Cardiac septum (tissue), 1 donor: ENCODE results near the gene TRIP10. TPM values are rescaled to one million over a fixed set of nuclear protein-coding genes. Genes with fewer than 3 reads are reported as not detected.
A peak's percentile ranks its signal among the peaks of the same experiment; 100 is the strongest.

ENCODE experiments used
- DNase-seq: peaks from one replicate; pipeline ENCODE4 v3.0.0-alpha.2; 2020; ENCODE audit warnings: low spot score
- intact Hi-C: fragments of 100-400 bp; cut with DNase I; formaldehyde crosslinking; loops from one replicate; pipeline ENCODE4 v1.14.0; 2022
- total RNA-seq: library from RNA; stranded (reverse); fragmentation: NEBNext Ultra II Directional; extraction: Animal tissue kit (Norgen Biotek cat#: 25700); gene quantifications from one replicate; pipeline ENCODE4 v1.2.1, GENCODE V29; 2021
- donor health status: DM: no; HTN: no; CAD: no.

TRIP10 gene
- total RNA-seq, 1 donor from 2014 or later = 86.1 TPM

DNA sequence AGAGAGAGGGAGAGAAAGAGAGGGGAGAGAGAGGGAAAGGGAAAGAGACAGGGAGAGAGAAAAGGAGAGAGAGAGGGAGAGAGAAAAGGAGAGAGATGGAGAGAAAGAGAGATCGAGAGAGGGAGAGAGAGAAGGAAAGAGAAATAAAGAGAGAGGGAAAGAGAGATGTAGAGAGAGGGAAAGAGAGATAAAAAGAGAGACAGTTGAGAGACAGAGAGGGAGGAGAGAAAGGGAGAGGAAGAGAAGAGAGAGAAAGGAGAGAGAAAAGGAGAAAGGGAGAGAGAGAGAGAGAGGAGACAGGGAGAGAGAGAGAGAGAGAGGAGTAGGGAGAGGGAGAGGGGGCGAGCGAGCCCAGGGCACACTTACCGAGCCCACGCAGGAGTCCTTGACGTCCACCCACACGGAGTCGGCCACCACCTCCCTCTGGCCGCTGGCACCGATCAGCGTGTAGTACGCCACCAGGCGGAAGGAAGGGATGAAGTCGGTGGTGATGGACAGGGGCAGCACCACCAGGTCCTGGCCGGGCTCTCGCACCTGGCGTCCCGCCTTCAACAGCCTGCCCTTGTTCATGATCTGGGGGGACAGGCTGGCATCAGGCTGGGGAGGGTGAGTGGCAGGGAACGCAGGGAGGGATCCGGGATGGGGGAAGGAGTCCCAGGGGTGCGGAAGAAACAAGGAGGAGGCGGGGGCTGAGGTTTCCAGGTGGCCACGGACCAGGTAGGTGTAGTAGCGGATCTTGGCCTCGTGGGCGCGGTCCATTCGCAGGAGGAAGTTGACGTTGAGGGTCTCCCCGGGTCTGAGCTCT lies 29.0 kb upstream of the TRIP10 start:
- no peak for DNase-seq
- intact Hi-C loops = no loop called here

- intact Hi-C loops = no loop called here
- no peak for DNase-seq
Observed at GRCh38 chr19:6711078-6711361, 28.5 kb upstream of the TRIP10 start.

GRCh38 chr19:6711605-6712004 lies 27.9 kb upstream of the TRIP10 start:
- DNase-seq = no peak

GRCh38 chr19:6712231-6712630 lies 27.2 kb upstream of the TRIP10 start:
- intact Hi-C loops = no loop called here
- DNase-seq = peak; percentile 50

More at GRCh38 chr19:6711605-6712004, 27.9 kb upstream of the TRIP10 start:
- intact Hi-C loops = no loop called here

- intact Hi-C loops = no loop called here
- peak; percentile 24 for DNase-seq
Observed at GRCh38 chr19:6712692-6713670, 26.5 kb upstream of the TRIP10 start.

GRCh38 chr19:6713773-6714692 lies 25.4 kb upstream of the TRIP10 start:
- intact Hi-C loops = no loop called here
- no peak for DNase-seq

DNA sequence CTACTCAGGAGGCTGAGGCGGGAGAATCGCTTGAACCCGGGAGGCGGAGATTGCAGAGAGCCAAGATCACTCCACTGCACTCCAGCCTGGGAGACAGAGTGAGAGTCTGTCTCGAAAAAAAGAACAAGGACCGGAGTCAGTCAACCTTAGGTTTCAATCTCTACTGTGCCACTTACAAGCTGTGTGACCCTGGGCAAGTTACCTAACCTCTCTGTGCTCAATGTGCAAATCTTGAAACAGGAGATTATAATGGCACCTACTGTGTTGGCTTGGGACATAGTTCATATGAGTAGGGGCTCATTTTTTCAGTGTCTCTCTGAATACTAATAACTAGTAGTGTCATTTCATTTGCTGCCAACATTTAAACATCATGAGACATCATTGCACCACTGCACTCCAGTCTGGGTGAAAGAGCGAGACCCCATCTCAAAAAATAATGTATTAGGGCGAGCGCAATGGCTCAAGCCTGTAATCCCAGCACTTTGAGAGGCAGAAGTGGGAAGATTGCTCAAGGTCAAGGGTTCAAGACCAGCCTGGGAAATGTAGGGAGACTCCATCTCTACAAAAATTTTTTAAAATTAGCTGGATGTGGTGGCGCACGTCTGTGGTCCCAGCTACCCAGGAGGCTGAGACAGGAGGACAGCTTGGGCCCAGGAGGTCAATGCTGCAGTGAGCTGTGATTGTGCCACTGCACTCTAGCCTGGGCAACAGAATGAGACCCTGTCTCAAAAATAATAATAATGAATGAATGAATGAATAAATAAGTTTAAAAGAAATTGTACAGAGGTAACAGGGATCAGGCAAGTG lies 24.5 kb upstream of the TRIP10 start:
- no peak for DNase-seq
- intact Hi-C loops = no loop called here

GRCh38 chr19:6716610-6716970 lies 22.9 kb upstream of the TRIP10 start:
- DNase-seq = no peak
- intact Hi-C loops = no loop called here

GRCh38 chr19:6717036-6717435 lies 22.4 kb upstream of the TRIP10 start:
- intact Hi-C loops = no loop called here
- DNase-seq = no peak

GRCh38 chr19:6717441-6717971 lies 22.0 kb upstream of the TRIP10 start:
- DNase-seq = no peak
- intact Hi-C loops = no loop called here

- DNase-seq = no peak
- intact Hi-C loops = no loop called here
Observed at GRCh38 chr19:6718111-6718740, 21.3 kb upstream of the TRIP10 start.

DNA sequence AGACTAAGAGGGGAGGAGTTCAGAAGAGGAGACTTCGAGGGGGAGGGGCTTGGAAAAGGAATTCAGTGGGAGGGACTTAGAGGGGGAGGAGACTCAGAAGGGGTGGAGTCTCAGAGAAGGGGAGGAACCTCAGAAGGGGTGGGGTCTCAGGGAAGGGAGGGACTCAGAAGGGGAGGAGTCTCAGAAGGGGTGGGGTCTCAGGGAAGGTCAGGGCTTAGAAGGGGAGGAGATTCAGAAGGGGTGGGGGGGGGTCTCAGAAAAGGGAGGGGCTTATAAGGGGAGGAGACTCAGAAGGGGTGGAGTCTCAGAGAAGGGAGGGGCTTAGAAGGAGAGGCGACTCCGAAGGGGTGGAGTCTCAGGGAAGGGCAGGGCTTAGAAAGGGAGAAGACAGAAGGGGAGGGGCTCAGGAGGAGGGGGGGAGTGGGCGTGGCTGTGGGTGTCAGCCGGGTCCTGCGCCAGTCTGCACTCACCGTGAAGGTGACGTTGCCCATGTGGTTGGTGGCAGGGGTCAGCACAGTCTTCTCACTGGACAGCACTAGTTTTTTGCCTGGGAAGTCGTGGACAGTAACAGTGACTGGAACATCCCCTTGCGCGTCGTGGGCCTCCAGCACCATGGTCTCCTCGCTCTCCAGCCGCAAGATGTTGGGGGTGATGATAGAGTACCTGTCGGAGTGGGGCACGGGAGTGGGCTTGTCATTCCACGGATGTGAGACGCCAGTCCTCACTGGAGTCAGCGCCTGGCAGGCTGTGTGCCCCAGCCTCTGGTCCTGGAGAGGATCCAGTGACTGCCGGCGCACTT lies 20.5 kb upstream of the TRIP10 start:
- intact Hi-C loops = no loop called here
- no peak for DNase-seq

- DNase-seq = no peak
- intact Hi-C loops = no loop called here
Observed at GRCh38 chr19:6719540-6719861, 20.0 kb upstream of the TRIP10 start.

DNA sequence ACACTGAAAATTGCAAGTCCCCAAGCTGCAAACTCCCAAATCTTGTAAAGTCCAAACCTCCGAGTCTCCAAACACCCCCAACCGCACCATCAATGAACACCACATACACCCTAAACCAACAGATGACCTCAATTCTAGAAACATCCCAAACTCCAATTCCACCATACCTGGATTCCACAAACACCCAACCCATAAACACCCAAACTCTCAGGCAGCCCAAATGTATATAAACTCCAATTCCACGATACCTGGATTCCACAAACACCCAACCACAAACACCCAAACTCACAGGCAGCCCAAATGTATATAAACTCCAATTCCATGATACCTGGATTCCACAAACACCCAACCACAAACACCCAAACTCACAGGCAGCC lies 19.5 kb upstream of the TRIP10 start:
- no peak for DNase-seq
- intact Hi-C loops = no loop called here

DNA sequence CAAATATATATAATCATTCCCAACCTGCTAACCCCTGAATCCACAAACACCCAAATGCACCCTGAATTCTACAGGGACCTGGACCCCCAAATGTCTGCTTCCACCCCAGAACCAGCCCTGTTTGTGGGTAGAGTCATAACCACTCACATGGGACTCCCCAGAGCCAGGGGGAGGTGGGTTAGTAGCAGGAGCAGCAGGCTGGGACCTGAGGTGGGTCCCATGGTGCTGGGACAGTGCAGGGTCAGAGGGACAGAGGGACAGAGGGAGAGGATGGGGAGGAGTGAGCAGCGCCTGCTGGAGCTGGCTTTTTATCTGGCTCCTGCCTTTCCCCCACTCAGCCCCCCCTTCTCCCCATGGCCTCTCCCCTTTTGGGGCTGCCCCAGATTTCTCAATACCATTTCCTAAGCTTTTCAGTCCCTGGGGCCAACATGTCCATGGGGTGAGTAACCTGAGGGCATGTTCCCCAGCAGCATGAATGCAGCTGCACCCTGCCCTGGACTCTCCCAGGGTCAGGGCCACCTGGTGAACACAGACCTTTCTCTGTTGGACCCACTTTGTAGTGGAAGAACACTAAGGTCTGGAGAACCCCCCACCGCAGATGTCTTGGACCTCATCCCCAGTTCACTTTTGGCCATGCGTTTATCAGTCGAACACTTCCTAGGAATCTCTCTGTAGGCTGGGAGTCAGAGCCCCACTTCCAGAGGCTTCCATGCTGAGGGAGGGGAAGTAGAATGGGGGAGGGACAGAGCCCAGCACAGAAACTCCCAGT lies 18.9 kb upstream of the TRIP10 start, which contains the start of gene C3:
Gene C3 (minus strand): TSS at position 282 of the 769 bp plus-strand sequence. CDS start 61 bp downstream, at position 221.
- no peak for DNase-seq
- intact Hi-C loops = no loop called here

- no peak for DNase-seq
- intact Hi-C loops = no loop called here
Observed at GRCh38 chr19:6721138-6721474, 18.4 kb upstream of the TRIP10 start.

- intact Hi-C loops = no loop called here
- no peak for DNase-seq
Observed at GRCh38 chr19:6721773-6722172, 17.7 kb upstream of the TRIP10 start.
